ENCODE measurements around the gene CEP164. TPM values are rescaled to one million over a fixed set of nuclear protein-coding genes. Genes with fewer than 3 reads are reported as not detected.

The CEP164 gene
- total and polyA plus RNA-seq, 2 of the 4 experiments (the other 2 are of a cell fraction), result 23.3 to 26.9 TPM

DNA sequence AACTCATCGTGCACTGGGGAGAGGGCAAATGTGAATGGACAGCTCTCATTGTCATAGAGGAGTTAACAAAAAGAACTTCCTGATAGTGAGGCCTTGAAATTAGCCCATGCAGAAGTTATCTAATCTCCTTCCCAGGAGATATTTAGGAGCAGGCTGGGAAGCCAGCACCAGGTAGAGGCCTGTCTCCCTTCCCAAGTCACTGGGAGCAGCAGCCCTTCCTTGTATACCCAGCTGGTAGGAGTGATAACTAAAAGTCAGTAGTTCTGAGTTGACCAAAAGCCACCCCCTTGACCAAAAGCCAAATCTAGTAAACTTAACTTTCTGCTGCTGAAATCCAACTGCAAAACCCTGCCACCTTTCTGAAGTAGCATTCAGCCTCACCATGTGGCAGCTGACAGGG lies 37.9 kb upstream of the CEP164 start:
- Histone ChIP-seq H2BK15ac (ENCODE audit: low read depth, low read length) (no peak overlapping the region), H4K8ac (ENCODE audit: low read depth in 2 of 2, low read length in 2 of 2) (no peak overlapping the region), H4K20me1 (ENCODE audit: insufficient read depth, low read length) (no peaks in the 10 kb centered on the region), H3K23ac (ENCODE audit: low read depth, low read length) (no peak overlapping the region), H3K9me1 (ENCODE audit: insufficient read depth, low read length) (peaks cover 10% of the 10 kb centered on the region), H3K56ac (ENCODE audit: extremely low read depth, insufficient read depth, low read length) (no peak overlapping the region), H3K4me1 (ENCODE audit: control insufficient read depth, insufficient read depth, low read length) (no peaks in the 10 kb centered on the region), H2AFZ (replicated peaks; ENCODE audit: low read length, poor library complexity) (no peak overlapping the region), H3K79me1 (ENCODE audit: low read depth in 1 of 2, low read length in 2 of 2) (no peaks in the 10 kb centered on the region), H4K91ac (ENCODE audit: insufficient read depth, low read depth, low read length) (no peak overlapping the region), H2AK5ac (ENCODE audit: low read depth, low read length) (no peak overlapping the region), H3K18ac (ENCODE audit: low read depth, low read length) (no peak overlapping the region), H4K5ac (ENCODE audit: low read depth, low read length) (no peak overlapping the region), H3K27me3 (ENCODE audit: control insufficient read depth, insufficient read depth, low read length) (no peaks in the 10 kb centered on the region), H3K14ac (replicated peaks; ENCODE audit: low read depth, low read length) (no peak overlapping the region), H3K4me3 (ENCODE audit: insufficient read depth, low read depth, low read length) (no peak overlapping the region), H2BK5ac (ENCODE audit: low read depth, low read length, poor library complexity, severe bottlenecking) (no peak overlapping the region), H3K36me3 (ENCODE audit: control insufficient read depth, insufficient read depth, low read length) (peaks cover 50% of the 10 kb centered on the region), H3K27ac (ENCODE audit: insufficient read depth, low read length) (no peak overlapping the region), H3K4me2 (ENCODE audit: low read depth, low read length) (no peak overlapping the region), H3K9ac (ENCODE audit: low read depth, low read length) (no peak overlapping the region), H2BK20ac (ENCODE audit: low read depth, low read length) (no peak overlapping the region), H3K4ac (ENCODE audit: low read depth, low read length) (no peak overlapping the region), H2BK120ac (ENCODE audit: low read depth, low read length) (no peak overlapping the region), H2AK9ac (replicated peaks; ENCODE audit: low read depth, low read length, poor library complexity) (no peak overlapping the region), H3K9me3 (ENCODE audit: control insufficient read depth, insufficient read depth, low read length) (no peaks in the 10 kb centered on the region)
- ChIA-PET CTCF (no interaction called here), POLR2A (ENCODE audit: unreplicated experiment) (interaction anchor here (0.6 kb wide), 1 partner anchor 165 kb away, joined by 3 read pairs; no protein-coding TSS in a partner anchor)
- no CpG with 5 or more reads among the region's 1 CpG for WGBS, 2 experiments (ENCODE audit: extremely low coverage in 2 of 2, insufficient read length in 1 of 2)
- no peak for TF ChIP-seq RCOR1 (IDR thresholded peaks at IDR 0.05; ENCODE audit: insufficient replicate concordance, low read length)
- TF ChIP-seq BHLHE40 (IDR thresholded peaks at IDR 0.05; ENCODE audit: low read depth, low read length), result no peak
- no peak for TF ChIP-seq CHD1 (IDR thresholded peaks at IDR 0.05; ENCODE audit: low read depth, low read length)
- TF ChIP-seq POLR2A (IDR thresholded peaks at IDR 0.05; ENCODE audit: low read depth, low read length), result no peak
- no peak for TF ChIP-seq RAD21 (IDR thresholded peaks at IDR 0.05; ENCODE audit: low read length)
- TF ChIP-seq FOS (IDR thresholded peaks at IDR 0.05; ENCODE audit: low read depth, low read length), result no peak
- no peak for TF ChIP-seq MAZ (IDR thresholded peaks at IDR 0.05; ENCODE audit: borderline replicate concordance, low read depth, low read length)
- TF ChIP-seq RFX5 (IDR thresholded peaks at IDR 0.05; ENCODE audit: low read depth, low read length), result no peak
- TF ChIP-seq MAFK (IDR thresholded peaks at IDR 0.05; ENCODE audit: low read depth, low read length), result no peak
- TF ChIP-seq, protein P1, sequence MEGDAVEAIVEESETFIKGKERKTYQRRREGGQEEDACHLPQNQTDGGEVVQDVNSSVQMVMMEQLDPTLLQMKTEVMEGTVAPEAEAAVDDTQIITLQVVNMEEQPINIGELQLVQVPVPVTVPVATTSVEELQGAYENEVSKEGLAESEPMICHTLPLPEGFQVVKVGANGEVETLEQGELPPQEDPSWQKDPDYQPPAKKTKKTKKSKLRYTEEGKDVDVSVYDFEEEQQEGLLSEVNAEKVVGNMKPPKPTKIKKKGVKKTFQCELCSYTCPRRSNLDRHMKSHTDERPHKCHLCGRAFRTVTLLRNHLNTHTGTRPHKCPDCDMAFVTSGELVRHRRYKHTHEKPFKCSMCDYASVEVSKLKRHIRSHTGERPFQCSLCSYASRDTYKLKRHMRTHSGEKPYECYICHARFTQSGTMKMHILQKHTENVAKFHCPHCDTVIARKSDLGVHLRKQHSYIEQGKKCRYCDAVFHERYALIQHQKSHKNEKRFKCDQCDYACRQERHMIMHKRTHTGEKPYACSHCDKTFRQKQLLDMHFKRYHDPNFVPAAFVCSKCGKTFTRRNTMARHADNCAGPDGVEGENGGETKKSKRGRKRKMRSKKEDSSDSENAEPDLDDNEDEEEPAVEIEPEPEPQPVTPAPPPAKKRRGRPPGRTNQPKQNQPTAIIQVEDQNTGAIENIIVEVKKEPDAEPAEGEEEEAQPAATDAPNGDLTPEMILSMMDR (conservative IDR thresholded peaks at IDR 0.05; ENCODE audit: low read depth, low read length), result no peak
- TF ChIP-seq SMC3 (IDR thresholded peaks at IDR 0.05; ENCODE audit: low read depth, low read length), result no peak
- TF ChIP-seq NFE2L2 (IDR thresholded peaks at IDR 0.05; ENCODE audit: low read depth, low read length), result no peak
- no peak for TF ChIP-seq MXI1 (IDR thresholded peaks at IDR 0.05; ENCODE audit: borderline replicate concordance, low read depth, low read length)
- TF ChIP-seq, protein P2, sequence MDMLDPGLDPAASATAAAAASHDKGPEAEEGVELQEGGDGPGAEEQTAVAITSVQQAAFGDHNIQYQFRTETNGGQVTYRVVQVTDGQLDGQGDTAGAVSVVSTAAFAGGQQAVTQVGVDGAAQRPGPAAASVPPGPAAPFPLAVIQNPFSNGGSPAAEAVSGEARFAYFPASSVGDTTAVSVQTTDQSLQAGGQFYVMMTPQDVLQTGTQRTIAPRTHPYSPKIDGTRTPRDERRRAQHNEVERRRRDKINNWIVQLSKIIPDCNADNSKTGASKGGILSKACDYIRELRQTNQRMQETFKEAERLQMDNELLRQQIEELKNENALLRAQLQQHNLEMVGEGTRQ (IDR thresholded peaks at IDR 0.05; ENCODE audit: low read depth, low read length), result no peak
- TF ChIP-seq, protein P3, sequence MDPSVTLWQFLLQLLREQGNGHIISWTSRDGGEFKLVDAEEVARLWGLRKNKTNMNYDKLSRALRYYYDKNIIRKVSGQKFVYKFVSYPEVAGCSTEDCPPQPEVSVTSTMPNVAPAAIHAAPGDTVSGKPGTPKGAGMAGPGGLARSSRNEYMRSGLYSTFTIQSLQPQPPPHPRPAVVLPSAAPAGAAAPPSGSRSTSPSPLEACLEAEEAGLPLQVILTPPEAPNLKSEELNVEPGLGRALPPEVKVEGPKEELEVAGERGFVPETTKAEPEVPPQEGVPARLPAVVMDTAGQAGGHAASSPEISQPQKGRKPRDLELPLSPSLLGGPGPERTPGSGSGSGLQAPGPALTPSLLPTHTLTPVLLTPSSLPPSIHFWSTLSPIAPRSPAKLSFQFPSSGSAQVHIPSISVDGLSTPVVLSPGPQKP (IDR thresholded peaks at IDR 0.05; ENCODE audit: borderline replicate concordance, low read depth, low read length), result no peak
- no peak for TF ChIP-seq CEBPB (IDR thresholded peaks at IDR 0.05; ENCODE audit: low read depth, low read length)
- dilution Hi-C loops (cut with HindIII; ENCODE audit: low sequenced_read_pairs, unreplicated experiment) (no loop called here), in situ Hi-C loops (cut with MboI; ENCODE audit: low sequenced_read_pairs) (no loop called here), intact Hi-C loops (cut with micrococcal nuclease) (no loop called here)
- no peak for DNase-seq
- BruUV-seq (replicated peaks), result no TSS peak
- ATAC-seq (ENCODE audit: low read depth), result no peak

Measured in IMR-90 (cell line).